T-helper 22 cell (primary cell): ENCODE measurements around the gene TUBA4A.

ENCODE experiments used
- DNase-seq: peaks from one replicate; pipeline ENCODE4 v3.0.0-alpha.2; 2020; ENCODE audit warnings: low read depth

Gene TUBA4A

DNA sequence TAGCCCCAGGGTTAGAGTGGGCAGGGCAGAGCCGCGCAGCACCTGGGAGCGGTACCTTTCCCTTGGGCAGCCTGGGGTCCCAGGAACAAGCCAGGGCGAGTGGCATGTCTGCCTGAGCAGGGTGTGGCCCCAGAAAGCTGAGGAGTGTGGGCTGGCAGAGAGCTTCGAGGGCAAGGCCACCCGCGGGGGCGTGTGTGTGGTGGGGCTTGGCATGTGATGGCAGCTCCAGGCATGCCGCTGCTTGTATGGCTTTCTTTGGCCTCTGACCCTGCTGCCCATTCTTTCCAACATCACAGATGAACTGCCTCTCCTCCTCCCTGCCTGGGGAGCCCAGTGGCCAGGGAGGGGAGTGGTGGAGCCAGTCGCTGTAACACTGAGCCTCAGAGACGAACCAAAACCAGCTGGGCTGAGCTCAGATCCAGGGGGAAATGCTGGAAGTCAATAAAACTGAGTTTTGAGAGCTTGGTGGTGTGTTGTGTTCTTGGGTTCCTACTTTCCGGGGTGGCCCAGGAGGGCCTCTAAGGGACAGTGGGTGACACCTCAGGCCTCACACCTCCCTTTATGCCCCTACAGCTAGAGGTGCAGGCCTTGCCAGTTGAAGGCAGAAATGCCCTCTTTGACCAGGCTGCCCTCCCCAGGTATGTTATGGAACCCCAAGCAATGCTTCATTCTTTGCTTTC is 32.9 kb upstream of the TUBA4A start:
- DNase-seq: no peak

DNA sequence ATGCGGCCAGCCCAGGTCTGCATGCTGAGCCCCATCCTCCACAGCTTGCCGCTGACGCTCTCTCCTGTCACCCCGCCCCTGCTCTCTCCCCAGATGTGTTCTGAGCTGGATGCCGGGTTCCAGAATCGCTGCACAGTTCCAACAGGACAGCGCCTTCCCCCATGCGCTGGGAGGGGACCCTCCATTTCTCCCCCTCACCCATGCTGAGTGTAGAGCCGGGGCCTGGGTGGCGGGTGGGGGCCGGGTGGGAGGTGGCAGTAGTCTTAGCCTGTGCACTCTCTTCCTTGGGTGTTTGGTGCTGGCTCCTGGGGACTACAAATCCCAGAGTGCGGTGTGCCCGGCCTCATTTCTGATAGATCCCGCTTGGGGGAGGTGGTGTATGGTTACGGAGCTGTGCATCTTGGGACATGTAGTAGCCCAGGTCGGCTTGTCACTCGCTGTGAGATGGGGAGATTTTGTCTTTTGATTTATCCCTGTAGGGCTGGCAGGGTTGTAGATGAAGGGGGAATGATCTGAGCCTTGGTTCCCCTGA is 32.2 kb upstream of the TUBA4A start:
- DNase-seq: no peak

DNA sequence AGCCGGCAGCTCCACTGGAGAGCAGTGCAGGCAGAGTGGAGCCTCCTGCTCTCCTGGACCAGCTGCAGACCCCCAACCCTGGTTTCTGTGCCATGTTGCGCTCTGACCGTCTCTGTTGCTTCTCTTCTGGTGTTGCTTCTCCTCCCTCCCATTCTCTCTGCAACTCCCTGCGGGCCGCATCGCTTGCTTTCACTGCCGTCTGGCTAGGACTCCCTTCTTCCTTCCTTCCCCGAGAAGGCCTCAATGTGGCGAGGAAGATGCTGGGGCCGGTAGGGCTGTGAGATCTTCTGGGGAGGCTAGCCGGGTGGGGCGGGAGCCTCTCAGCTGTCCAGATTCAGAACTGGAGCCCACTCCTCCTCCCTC is 31.6 kb upstream of the TUBA4A start:
- DNase-seq: no peak

DNA sequence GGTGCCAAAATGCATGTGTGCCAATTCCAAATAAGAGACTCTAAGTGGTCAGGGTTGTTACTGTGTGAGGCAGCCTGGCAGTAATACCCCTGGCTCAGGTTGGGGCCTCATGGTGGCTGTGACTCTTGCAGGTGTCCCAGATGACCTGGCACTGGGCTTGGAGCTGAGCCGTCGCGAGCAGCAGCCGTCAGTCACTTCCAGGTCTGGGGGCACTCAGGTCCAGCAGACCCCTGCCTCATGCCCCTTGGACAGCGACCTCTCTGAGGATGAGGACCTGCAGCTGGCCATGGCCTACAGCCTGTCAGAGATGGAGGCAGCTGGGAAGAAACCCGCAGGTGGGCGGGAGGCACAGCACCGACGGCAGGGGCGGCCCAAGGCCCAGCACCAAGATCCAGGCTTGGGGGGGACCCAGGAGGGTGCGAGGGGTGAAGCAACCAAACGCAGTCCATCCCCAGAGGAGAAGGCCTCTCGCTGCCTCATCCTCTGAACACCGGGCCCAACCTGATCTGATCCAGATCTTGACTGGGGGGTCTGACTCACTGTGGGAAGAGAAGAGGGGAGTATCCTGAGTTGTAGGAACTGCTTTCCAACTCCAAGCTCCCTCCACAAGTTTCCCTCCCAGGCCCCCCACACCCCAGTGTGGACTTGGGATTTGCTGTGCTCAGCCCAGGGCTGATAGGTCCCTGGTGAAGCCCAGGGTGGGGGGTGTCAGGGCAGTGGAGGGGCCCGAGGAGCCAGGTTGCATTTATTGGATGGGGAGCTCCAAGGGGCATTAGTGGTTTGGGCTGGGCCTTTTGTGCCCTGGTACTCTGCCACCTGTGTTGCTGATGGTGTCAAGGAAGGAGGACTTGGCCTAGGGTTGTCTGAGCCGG is 31.0 kb upstream of the TUBA4A start:
- DNase-seq: no peak

DNA sequence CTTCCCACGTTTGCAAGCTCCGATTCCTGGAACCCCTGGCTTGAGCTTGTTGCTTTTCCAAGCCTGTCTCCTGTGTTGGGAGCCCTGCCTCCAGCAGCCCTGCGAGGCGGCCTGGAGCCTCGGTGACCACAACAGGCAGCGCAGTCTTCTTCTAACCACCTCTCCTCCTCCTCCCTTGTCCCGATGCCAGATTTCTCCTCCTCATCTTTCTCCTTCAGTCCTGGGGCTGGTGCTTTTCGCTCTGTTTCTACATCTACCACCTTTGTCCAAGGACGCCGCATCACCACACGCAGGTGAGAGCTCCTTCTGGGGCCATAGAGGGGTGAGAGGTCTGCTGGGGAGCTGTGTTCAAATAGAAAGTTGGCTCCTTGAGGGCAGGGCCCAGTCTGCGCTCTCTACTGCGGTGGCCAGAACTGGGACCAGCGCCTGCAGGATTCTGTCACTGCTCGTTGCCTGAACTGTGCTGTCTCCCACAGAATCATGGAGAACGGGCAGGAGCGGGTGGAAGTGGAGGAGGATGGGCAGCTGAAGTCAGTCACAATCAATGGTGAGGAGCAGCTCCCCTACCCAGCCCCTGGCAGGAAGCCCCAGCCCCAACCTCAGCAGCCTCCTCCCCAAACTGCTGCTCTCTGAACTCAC is 29.3 kb upstream of the TUBA4A start:
- DNase-seq: no peak

DNA sequence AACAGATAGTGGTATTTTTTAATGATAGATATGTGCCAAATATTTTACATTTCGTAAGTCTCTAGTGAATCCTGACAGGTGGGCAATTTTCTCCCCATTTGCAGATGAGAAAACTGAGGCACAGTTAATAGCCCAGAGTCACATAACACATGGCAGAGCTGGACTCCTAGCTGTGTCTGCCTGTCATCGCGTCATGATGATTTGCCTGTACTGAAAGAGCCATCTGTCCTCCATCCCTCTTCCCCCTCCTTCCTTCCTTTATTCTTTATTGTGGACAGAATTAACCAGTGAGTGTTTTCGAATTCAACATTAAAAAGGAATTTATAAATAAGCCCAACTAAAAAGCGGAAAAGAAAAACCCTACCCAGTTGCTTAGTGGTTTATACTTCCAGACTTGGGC is 28.7 kb upstream of the TUBA4A start:
- no peak for DNase-seq

DNA sequence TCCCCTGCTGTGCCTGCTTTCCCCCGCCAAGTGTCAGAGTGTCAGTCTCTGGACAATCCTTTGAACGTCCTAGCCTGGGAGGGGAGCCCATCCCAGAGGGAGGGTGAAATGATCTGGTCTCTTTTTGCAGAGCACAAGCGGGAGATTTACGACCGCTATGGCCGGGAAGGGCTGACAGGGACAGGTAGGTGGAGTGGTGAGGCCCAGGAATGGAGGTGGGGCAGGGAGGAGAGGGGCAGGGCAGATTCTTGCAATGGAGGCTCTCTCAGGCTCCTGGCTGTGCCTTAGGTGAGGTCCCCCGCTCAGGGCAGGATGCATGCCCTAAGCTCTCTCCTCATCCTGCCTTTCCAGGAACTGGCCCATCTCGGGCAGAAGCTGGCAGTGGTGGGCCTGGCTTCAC is 27.9 kb upstream of the TUBA4A start:
- DNase-seq: no peak

DNA sequence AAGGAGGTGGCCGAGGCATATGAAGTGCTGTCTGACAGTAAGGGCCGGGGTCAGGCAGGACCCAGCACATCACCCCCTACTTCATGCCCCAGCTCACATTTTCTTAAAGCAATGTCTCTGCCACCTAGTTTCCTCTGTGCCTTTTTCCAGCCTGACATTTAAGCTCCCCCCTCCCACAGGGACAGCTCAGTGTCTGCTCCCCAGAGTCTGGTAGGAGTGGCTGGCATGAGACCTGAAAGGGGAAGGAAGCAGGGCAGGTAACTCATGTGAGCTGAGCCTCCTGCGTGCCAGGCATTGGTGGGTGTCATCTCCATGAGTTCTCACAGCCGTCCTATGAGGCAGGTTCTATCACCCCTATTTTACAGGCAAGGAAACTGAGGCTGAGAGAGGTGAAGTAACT is 26.9 kb upstream of the TUBA4A start:
- DNase-seq: no peak

DNA sequence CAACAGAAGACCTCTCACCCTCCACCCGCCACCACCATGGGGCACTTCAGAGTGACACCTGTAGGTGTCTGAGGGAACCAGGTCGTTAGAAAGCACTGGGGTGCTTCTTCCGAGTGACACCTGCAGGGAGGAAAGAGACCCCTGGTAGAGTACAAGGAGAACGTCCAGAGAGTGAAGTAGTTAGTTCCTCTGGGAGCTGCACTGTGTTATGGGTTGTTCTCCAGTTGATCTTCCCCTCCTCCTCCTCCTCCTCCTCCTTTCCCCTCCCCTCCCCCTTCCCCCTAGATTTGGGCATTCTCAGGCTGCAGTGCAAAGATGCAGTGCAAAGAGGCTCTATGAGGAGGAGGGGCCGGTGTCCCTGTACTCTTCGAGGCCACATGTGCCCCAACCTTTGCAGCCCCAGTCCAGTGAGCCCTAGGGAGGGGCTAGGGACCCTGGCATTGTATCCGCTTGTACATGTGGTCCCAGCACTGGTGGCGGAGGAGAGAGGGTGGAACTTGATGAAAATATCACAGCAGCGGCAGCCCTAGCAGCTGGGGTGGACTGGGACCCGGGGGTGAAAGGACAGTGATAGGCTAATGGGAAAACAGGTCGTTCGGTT is 26.3 kb upstream of the TUBA4A start:
- DNase-seq: no peak

DNA sequence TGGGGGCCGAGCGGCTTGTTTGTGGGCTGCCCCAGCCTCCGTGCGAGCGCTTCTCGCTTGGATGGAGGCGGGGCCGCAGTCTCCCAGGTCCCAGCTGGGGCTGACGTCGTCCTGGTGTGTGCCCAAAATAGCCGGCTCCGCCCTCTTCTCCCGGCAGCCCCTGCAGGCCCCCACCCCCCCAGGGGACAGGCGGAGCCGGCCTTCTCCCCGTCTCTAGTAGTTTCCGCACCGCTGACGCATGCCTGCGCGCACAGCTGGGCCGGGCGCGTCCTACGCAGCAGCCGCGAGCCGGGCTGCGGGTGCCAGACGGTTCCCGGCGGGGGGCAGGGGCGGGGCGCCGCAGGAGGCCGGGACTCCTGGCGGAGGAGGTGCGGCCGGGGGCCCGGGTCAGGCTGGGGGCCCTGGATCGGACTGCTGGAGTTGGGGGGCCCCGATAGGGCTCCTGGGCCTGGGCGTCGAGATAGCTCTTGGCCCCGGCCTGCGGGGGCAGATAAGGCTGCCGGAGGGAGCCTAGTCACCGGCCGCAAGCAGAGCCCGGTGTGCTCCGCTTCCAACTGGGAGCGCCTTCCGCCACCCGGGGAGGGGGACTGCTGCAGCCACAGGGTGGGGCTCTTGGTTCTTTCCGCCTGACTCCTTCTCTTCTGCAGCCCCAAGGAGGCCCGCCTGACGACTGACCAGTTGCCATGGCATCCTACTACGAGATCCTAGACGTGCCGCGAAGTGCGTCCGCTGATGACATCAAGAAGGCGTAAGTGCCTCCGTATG is 25.6 kb upstream of the TUBA4A start, which contains the start of gene DNAJB2:
DNAJB2 (plus strand) TSS at position 216 of the 765 bp plus-strand sequence; CDS start at position 684, 468 bp downstream.
- peak; percentile 99 for DNase-seq

DNA sequence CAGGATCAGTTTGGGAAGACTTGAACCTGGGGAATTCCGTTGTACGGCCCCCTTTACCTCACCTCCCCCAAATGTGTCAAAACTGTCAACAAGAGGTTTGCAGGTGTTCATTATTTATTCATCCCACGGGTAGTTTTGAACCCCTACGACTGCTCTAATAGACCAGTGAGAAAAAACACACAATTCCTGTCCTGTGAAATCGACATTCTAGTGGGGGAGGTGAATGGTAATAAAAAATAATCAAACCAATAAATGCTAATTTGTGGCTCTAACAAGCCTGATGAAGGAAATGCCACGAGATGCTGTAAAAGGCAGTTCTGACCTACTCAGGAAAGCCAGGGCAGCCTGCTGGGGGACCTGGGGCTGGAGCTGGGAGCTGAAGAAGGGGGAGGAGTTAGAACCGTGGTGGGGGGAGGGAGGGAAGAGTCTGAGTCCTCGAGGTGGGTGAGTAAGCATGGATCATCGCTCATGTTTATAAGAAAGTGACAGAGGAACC is 25.0 kb upstream of the TUBA4A start:
- DNase-seq: no peak

DNA sequence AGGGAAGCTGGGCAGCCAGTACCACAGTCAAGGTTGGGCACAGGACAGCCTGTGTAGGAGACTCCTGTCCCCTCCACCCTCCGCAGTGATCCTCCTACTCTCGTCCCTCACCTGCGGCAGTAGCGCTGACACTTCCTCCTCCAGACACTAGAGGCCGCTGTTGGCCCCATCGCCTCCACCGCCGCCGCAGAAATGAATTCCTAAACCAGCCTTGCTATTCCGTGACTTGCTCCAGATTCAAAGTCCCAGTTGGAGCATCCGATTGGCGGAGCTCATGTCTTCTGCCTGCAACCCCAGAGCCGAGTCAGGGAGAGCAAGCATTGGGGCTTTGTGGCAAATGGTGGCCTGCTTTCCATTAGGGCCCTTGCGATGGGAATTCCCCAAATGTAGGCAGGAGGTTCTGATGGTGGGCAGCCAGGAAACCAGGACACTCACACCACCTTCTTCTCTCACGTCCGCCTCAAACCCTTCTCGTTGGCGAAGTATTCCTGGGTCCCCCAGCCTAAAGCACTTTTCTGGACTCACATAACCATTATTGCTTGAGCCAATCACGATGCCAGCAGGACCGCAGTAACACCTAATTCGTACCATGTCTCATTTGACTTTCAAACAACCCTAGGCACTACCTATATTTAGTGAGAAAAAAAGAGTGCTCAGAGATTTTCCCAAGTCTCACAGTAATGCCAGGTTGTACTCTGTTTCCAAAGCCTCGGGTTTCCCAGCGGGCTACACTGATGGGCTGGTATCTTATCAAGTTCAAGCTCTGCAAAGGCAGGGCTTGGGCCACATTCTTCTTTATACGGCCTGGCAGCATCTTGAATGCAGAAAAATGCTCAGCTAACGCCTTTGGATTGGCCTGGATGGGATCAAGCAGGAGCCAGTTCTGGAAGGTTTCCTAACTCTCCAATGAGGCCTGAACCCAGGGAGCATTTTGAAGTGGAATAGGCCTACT is 24.3 kb upstream of the TUBA4A start:
- DNase-seq: peak; percentile 48

DNA sequence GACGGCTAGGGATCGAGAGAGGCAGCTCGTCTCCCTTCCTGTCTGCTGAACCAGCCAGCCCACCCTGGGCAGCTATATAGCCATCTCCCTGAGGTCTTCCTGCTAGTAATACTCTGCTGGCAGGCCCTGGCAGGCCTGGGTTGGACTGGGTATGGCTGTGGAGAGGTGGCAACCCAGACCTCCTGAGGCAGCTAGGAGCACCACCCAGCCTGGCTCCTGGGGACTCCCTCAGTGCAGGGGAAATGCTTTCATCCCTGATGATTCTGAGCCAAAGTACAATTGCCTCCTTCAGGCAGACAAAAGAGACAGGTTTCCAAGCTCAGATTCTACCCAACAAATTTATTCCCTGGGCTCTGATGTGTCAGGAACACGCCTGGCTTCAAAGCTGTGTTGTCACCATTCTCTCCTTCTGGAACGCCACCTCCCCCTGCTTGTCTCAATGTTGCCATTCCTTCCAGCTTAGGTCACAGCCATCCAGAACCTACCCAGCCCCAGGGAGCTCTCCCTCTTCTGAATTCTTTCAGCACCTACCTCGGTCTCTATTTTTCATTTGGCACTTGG is 20.7 kb upstream of the TUBA4A start:
- no peak for DNase-seq

DNA sequence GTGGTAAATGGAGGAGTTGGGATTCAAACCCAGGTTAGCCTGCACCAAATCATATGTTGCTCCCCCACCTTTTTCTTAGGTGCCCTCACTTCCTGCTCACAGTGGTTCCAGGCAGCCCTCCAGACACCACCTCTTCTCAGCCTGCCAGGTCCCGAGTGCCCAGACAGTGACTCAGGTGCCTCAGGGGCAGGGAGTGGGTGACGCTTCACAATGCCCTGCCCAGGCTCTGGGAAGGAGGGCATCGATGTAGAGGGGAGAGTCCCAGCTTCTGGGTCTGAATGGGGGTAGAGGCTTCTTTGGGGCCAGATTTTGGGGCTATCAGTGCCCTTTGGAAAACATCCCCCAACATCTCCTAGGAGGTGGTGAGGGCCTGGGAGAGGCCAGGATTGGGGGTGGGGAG is 20.2 kb upstream of the TUBA4A start:
- no peak for DNase-seq

DNA sequence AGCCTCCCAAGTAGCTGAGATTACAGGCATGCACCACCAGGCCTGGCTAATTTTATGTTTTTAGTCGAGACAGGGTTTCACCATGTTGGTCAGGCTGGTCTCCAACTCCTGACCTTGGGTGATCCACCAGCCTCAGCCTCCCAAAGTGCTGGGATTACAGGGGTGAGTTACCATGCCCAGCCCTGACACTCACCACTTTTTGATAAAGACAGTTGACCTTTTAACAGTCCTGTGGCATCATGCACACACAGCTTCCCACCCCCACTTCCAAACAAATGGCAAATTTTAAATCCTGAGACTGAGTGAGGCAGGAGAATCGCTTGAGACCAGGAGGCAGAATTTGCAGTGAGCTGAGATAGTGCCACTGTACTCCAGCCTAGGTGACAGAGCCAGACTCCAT is 19.3 kb upstream of the TUBA4A start:
- DNase-seq: no peak

DNA sequence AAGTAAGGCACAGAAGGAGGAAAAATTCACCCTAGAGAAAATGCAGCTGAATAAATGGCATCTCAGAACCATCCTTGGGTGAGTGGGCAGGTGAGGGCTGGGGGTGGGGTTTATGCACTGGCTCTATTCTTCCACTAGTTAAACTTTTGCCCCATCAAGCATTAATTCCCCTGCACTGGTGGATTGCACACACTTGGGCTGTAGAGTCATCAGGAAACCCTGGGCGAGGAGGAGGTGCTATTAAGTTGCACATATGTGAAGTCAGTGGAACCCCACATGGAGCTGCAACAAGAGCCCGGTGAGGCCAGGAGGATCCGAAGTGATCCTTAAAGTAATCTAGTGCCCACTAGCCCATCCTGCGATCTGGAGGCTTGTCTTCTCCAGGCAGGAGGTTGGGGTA is 18.6 kb upstream of the TUBA4A start:
- no peak for DNase-seq

DNA sequence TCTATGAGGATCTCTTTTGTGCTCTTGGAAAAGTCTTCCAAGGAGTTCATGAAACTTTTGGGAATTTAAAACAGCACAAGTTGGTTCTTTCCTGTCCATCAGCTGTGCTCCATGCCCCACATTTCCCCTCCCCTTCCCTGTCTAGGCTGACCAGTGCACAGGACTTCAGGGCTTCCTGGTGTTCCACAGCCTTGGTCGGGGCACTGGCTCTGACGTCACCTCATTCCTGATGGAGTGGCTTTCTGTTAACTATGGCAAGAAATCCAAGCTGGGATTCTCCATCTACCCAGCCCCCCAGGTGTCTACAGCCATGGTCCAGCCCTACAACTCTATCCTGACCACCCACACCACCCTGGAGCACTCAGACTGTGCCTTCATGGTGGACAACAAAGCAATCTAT is 17.3 kb upstream of the TUBA4A start:
- no peak for DNase-seq

DNA sequence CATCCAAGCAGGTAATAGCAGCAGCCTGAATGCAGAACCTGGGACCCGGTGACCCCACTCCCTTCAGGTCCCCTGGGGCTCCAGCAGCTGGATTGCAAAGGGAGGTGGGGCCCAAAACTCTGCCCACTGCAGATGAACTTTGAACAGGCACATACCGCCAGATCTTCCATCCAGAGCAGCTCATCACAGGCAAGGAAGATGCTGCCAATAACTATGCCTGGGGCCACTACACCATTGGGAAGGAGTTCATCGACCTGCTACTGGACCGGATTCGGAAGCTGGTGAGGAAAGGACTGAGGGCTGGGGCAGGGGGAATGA is 16.3 kb upstream of the TUBA4A start:
- DNase-seq: no peak

DNA sequence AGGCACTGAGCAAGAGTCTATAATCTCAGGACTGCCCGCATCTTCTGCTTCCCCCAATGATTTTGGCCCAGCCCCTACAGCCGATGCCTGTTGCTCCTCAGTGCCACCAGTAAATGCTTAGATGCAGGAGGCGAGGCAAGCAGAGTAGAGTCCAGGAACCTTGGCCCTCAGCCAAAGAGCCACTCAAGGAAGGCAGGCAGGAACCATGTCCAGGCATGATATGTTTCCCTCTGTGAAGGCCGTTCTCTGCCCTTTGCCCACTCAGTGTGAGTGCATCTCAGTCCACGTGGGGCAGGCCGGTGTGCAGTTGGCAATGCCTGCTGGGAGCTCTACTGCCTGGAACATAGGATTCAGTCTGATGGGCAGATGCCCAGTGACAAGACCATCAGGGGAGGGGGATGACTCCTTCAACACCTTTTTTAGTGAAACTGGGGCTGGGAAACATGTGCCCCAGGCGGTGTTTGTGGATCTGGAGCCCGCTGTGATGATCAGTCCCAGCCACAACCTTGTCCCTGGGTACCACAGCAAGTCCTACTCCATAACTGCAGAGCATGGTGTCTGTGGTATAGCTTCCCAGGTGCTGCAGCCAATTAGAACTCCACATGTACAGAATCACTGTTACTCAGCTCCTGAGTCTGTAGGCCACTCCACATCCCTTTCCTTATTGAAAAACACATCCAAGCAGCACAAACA is 15.8 kb upstream of the TUBA4A start:
- no peak for DNase-seq

DNA sequence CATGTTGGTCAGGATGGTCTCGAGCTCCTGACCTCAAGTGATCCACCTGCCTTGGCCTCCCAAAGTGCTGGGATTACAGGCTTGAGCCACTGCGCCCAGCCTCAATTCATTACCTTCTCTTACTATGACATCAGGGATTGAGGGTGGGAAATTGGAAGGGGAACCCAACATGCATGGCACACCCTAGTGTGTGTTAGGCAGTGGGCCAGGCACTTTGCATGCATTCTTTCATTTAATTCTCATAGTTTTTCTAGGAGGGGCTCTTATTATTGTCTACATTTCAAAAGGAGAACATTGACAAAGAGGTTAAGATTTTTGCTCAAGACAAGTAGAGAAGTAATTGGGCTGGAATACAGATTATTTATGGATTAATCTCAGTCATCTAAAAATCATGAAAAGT is 14.6 kb upstream of the TUBA4A start:
- DNase-seq: no peak
